Activated T-cell treated with anti-CD3 and anti-CD28 coated beads, Interleukin-2, amount 50 U/mL, for 1 hour (primary cell): ENCODE measurements around the gene DSCAML1.

ENCODE experiments used
- DNase-seq: peaks from one replicate; pipeline ENCODE4 v3.0.0-alpha.2; 2020

Gene DSCAML1

GRCh38 chr11:117752071-117752470, 44.9 kb downstream of the DSCAML1 start:
- DNase-seq = no peak

GRCh38 chr11:117750916-117751662, 45.9 kb downstream of the DSCAML1 start:
- DNase-seq = no peak

GRCh38 chr11:117750357-117750756, 46.7 kb downstream of the DSCAML1 start:
- DNase-seq = no peak

- DNase-seq = no peak
These were observed 47.5 kb downstream of the DSCAML1 start for GRCh38 chr11:117749541-117749910.

- no peak for DNase-seq
These were observed 48.1 kb downstream of the DSCAML1 start for GRCh38 chr11:117748771-117749540.

GRCh38 chr11:117747892-117748291, 49.1 kb downstream of the DSCAML1 start:
- DNase-seq = no peak

- DNase-seq = no peak
These were observed 51.7 kb downstream of the DSCAML1 start for GRCh38 chr11:117745346-117745745.

GRCh38 chr11:117744471-117745150, 52.4 kb downstream of the DSCAML1 start:
- no peak for DNase-seq

- DNase-seq = no peak
These were observed 53.7 kb downstream of the DSCAML1 start for GRCh38 chr11:117743121-117743815.

GRCh38 chr11:117738246-117738957, 58.6 kb downstream of the DSCAML1 start:
- DNase-seq = no peak

GRCh38 chr11:117735350-117735977, 61.6 kb downstream of the DSCAML1 start:
- no peak for DNase-seq

GRCh38 chr11:117734601-117735024, 62.4 kb downstream of the DSCAML1 start:
- DNase-seq = no peak

GRCh38 chr11:117733316-117733715, 63.7 kb downstream of the DSCAML1 start:
- no peak for DNase-seq

- no peak for DNase-seq
These were observed 65.2 kb downstream of the DSCAML1 start for GRCh38 chr11:117731722-117732290.

GRCh38 chr11:117730208-117730800, 66.7 kb downstream of the DSCAML1 start:
- DNase-seq = no peak

- DNase-seq = no peak
These were observed 71.8 kb downstream of the DSCAML1 start for GRCh38 chr11:117725048-117725734.

GRCh38 chr11:117724621-117725020, 72.4 kb downstream of the DSCAML1 start:
- DNase-seq = no peak

GRCh38 chr11:117724104-117724503, 72.9 kb downstream of the DSCAML1 start:
- no peak for DNase-seq

- DNase-seq = no peak
These were observed 73.6 kb downstream of the DSCAML1 start for GRCh38 chr11:117723277-117724024.

- DNase-seq = no peak
These were observed 74.9 kb downstream of the DSCAML1 start for GRCh38 chr11:117722082-117722481.
